K562 (cell line): ENCODE measurements around the gene NET1.

Source experiments
- BMI1 ChIP-seq: fragments of 150-350 bp; IDR thresholded peaks from 2 replicates; pipeline ENCODE4 v1.6.1; 2014; ENCODE audit warnings: low read length
- BRCA1 ChIP-seq, 2 experiments: fragments of 450-650 bp in 1 of 2; sonication (generic) in 1 of 2; formaldehyde crosslinking in 1 of 2; IDR thresholded peaks; 2 replicates each; pipeline versions ENCODE4 v1.5.0 to v1.6.1; 2017 to 2020; ENCODE audit warnings: mild to moderate bottlenecking in 1 of 2, missing genetic modification reagents in 1 of 2
- EZH2 ChIP-seq: IDR thresholded peaks from 2 replicates; pipeline ENCODE4 v1.6.1; 2012; ENCODE audit warnings: low read depth, mild to moderate bottlenecking, inconsistent platforms, low read length, borderline replicate concordance
- FOXA3 ChIP-seq, 2 experiments: fragments of 450-650 bp in 1 of 2; sonication (generic) in 1 of 2; formaldehyde crosslinking; IDR thresholded peaks in 1 of 2; conservative IDR thresholded peaks in 1 of 2; 2 replicates each; pipeline versions ENCODE4 v1.4.0 to v1.8.0; 2020 to 2022; ENCODE audit warnings: mild to moderate bottlenecking in 2 of 2, missing genetic modification reagents in 1 of 2
- HDAC6 ChIP-seq: IDR thresholded peaks from 2 replicates; pipeline ENCODE4 v1.6.1; 2012; ENCODE audit warnings: low read depth, mild to moderate bottlenecking, control low read depth, inconsistent platforms, low read length, moderate library complexity
- RBM22 ChIP-seq: fragments of 200-400 bp; formaldehyde crosslinking; IDR thresholded peaks from 2 replicates; pipeline ENCODE4 v1.6.1; 2018; ENCODE audit warnings: low read length, low read depth; ENCODE audit not compliant: poor library complexity, severe bottlenecking
- RNF2 ChIP-seq: sonication (generic); IDR thresholded peaks from 2 replicates; pipeline ENCODE4 v1.6.1; 2016
- ZFX ChIP-seq: sonication (generic); formaldehyde crosslinking; IDR thresholded peaks from 2 replicates; pipeline ENCODE4 v1.8.0; 2022; ENCODE audit warnings: mild to moderate bottlenecking, missing genetic modification reagents, moderate library complexity
- ZNF830 ChIP-seq: fragments of 250-450 bp; sonication (Bioruptor Pico); IDR thresholded peaks from 2 replicates; pipeline ENCODE4 v1.5.0; 2021; ENCODE audit warnings: mild to moderate bottlenecking
- TF ChIP-seq, protein P1 (sequence below), 3 experiments: IDR thresholded peaks in 2 of 3; conservative IDR thresholded peaks in 1 of 3; 2 replicates each; pipeline ENCODE4 v1.5.1; 2011 to 2012; ENCODE audit warnings: low read length in 3 of 3, mild to moderate bottlenecking in 3 of 3, control low read depth in 2 of 3, improper control_type of control experiment in 1 of 3, inconsistent platforms in 1 of 3, low read depth in 1 of 3, mixed read lengths in 1 of 3, moderate library complexity in 1 of 3; ENCODE audit not compliant: insufficient read depth in 2 of 3

GRCh38 chr10:5467634-5468255 is 55.4 kb downstream of the NET1 start:
- TF ChIP-seq HDAC6 (no peak), RNF2 (no peak), EZH2 (no peak), BRCA1 (IDR thresholded peaks at IDR 0.05) (no peak), BRCA1 (CRISPR knock-in tag; IDR thresholded peaks at IDR 0.05) (no peak), FOXA3 (CRISPR knock-in tag; conservative IDR thresholded peaks at IDR 0.05 in 1 of 2, IDR thresholded peaks at IDR 0.05 in 1 of 2) (no peak), ZFX (CRISPR knock-in tag) (no peak), BMI1 (no peak), RBM22 (no peak), ZNF830 (CRISPR knock-in tag) (no peak)
- TF ChIP-seq, protein P1, sequence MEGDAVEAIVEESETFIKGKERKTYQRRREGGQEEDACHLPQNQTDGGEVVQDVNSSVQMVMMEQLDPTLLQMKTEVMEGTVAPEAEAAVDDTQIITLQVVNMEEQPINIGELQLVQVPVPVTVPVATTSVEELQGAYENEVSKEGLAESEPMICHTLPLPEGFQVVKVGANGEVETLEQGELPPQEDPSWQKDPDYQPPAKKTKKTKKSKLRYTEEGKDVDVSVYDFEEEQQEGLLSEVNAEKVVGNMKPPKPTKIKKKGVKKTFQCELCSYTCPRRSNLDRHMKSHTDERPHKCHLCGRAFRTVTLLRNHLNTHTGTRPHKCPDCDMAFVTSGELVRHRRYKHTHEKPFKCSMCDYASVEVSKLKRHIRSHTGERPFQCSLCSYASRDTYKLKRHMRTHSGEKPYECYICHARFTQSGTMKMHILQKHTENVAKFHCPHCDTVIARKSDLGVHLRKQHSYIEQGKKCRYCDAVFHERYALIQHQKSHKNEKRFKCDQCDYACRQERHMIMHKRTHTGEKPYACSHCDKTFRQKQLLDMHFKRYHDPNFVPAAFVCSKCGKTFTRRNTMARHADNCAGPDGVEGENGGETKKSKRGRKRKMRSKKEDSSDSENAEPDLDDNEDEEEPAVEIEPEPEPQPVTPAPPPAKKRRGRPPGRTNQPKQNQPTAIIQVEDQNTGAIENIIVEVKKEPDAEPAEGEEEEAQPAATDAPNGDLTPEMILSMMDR (IDR thresholded peaks at IDR 0.05 in 2 of 3, conservative IDR thresholded peaks at IDR 0.05 in 1 of 3; ENCODE audit: insufficient read depth in 2 of 3, low read depth in 1 of 3, low read length in 3 of 3), result no peak
